ENCODE data around the gene LRPAP1.

LRPAP1 gene

DNA sequence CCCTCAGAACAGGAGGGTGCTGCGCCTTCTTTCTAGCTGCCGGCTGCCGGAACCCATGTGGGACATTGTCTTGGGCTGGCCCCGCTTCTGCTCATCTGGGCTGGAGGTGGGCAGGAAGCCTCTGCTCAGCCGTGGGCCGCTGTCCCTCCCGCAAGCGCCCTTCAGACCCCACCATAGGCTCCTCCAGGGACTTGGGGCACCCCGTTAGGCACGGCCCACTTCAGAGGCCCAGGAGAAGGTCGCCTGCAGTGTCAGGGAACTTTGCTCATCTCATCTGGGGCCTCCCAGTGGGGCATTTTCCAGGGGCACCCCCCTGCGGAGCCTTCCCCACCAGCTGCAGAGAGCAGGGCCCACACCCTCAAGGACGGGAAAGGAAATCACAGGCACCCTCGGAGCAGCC lies 36.2 kb downstream of the LRPAP1 start:
- no peak overlapping the region for H2BK5ac ChIP-seq (ENCODE audit: low read depth, low read length, poor library complexity)
- no peak for DNase-seq
- no peaks in the 10 kb centered on the region for H3K27me3 ChIP-seq (ENCODE audit: insufficient read depth, low read length)
- no peak overlapping the region for H3K4me3 ChIP-seq (ENCODE audit: low read depth, low read length)
- no peak overlapping the region for H3K23ac ChIP-seq (ENCODE audit: low read length)
- no CpG with 5 or more reads among the region's 14 CpGs for WGBS (ENCODE audit: extremely low coverage, insufficient coverage, insufficient read length)
- no peak overlapping the region for H2AK5ac ChIP-seq (ENCODE audit: low read length)
- H3K79me1 ChIP-seq (ENCODE audit: low read length), result no peaks in the 10 kb centered on the region
- no peaks in the 10 kb centered on the region for H3K79me2 ChIP-seq (ENCODE audit: control insufficient read depth, insufficient read depth, low read length, poor library complexity)
- H2BK120ac ChIP-seq (ENCODE audit: insufficient read depth, low read length, poor library complexity), result no peak overlapping the region
- no peak overlapping the region for H3K18ac ChIP-seq (ENCODE audit: low read length)
- no peaks in the 10 kb centered on the region for H3K4me1 ChIP-seq (ENCODE audit: control insufficient read depth in 1 of 2, insufficient read depth in 2 of 2, low read length in 2 of 2)
- H2AFZ ChIP-seq (ENCODE audit: insufficient read depth, low read length, poor library complexity), result no peak overlapping the region
- H4K91ac ChIP-seq (ENCODE audit: low read depth, low read length), result no peak overlapping the region
- no peak overlapping the region for H3K4ac ChIP-seq (ENCODE audit: low read depth, low read length)
- no peak overlapping the region for H3K27ac ChIP-seq (ENCODE audit: low read depth, low read length)
- no peaks in the 10 kb centered on the region for H3K9me3 ChIP-seq (ENCODE audit: insufficient read depth, low read depth, low read length)
- H4K8ac ChIP-seq (ENCODE audit: low read depth, low read length), result no peak overlapping the region
- H3K9ac ChIP-seq (ENCODE audit: low read length), result no peak overlapping the region
- no peak overlapping the region for H2BK12ac ChIP-seq (ENCODE audit: low read length)
- H3K14ac ChIP-seq (ENCODE audit: low read length), result no peak overlapping the region
- H3K4me2 ChIP-seq (ENCODE audit: low read length), result no peak overlapping the region
- H4K12ac ChIP-seq (ENCODE audit: low read depth, low read length), result no peak overlapping the region
- H3K36me3 ChIP-seq (ENCODE audit: control insufficient read depth in 1 of 2, insufficient read depth in 2 of 2, low read length in 2 of 2), result peaks cover 1 to 4% of the 10 kb centered on the region in 2 experiments

DNA sequence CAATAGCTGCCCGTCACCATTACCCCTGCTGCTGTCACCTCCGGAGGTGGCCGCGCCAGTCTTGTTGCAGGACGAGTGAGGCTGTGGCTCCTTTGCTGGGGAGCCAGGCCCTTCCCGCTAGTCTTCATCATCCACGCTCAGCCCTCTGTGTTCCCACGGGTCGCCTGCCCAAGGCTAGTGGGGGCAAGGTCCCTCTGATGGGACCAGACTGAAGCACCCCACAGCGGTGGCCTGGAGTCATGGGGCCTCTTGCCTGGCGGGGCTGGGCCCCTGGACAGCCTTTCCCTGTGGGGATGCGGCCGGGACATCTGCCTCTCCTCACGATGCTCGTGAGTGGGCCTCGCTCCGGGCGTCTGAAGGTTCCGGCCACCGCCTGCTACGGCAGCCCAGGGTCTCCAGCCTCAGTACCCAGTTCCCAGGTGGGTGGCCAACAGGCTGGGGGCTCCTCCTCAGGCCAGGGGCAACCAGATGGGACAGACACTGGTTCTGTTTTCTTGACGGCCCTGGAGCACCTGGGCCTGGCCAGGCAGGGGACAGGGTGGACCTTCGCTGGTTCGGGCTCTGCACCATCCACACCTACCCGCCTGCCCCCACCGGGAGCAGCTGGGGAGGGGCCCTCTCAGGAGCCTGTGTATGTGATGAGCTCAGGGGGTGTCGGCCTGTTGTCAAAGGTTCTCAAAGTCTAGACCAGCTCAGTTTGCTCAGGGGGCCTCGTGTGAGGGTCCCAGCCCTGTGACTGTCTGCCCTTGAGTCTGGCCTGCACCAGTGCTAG lies 36.8 kb downstream of the LRPAP1 start:
- H3K79me1 ChIP-seq (ENCODE audit: low read length), result no peaks in the 10 kb centered on the region
- H4K12ac ChIP-seq (ENCODE audit: low read depth, low read length), result no peak overlapping the region
- no peaks in the 10 kb centered on the region for H3K79me2 ChIP-seq (ENCODE audit: control insufficient read depth, insufficient read depth, low read length, poor library complexity)
- no peak overlapping the region for H2AK5ac ChIP-seq (ENCODE audit: low read length)
- no peak overlapping the region for H2BK120ac ChIP-seq (ENCODE audit: insufficient read depth, low read length, poor library complexity)
- no peaks in the 10 kb centered on the region for H3K9me3 ChIP-seq (ENCODE audit: insufficient read depth, low read depth, low read length)
- H4K91ac ChIP-seq (ENCODE audit: low read depth, low read length), result no peak overlapping the region
- no peak overlapping the region for H3K9ac ChIP-seq (ENCODE audit: low read length)
- H3K4me2 ChIP-seq (ENCODE audit: low read length), result no peak overlapping the region
- H2BK12ac ChIP-seq (ENCODE audit: low read length), result no peak overlapping the region
- no peak overlapping the region for H3K4me3 ChIP-seq (ENCODE audit: low read depth, low read length)
- no peaks in the 10 kb centered on the region for H3K4me1 ChIP-seq (ENCODE audit: control insufficient read depth in 1 of 2, insufficient read depth in 2 of 2, low read length in 2 of 2)
- no peaks in the 10 kb centered on the region for H3K27me3 ChIP-seq (ENCODE audit: insufficient read depth, low read length)
- no CpG with 5 or more reads among the region's 28 CpGs for WGBS (ENCODE audit: extremely low coverage, insufficient coverage, insufficient read length)
- H3K18ac ChIP-seq (ENCODE audit: low read length), result no peak overlapping the region
- DNase-seq, result no peak
- H3K36me3 ChIP-seq (ENCODE audit: control insufficient read depth in 1 of 2, insufficient read depth in 2 of 2, low read length in 2 of 2), result peaks cover 0 to 2% of the 10 kb centered on the region in 2 experiments
- H2AFZ ChIP-seq (ENCODE audit: insufficient read depth, low read length, poor library complexity), result no peak overlapping the region
- no peak overlapping the region for H4K8ac ChIP-seq (ENCODE audit: low read depth, low read length)
- H2BK5ac ChIP-seq (ENCODE audit: low read depth, low read length, poor library complexity), result no peak overlapping the region
- H3K27ac ChIP-seq (ENCODE audit: low read depth, low read length), result no peak overlapping the region
- no peak overlapping the region for H3K4ac ChIP-seq (ENCODE audit: low read depth, low read length)
- H3K23ac ChIP-seq (ENCODE audit: low read length), result no peak overlapping the region
- H3K14ac ChIP-seq (ENCODE audit: low read length), result no peak overlapping the region

DNA sequence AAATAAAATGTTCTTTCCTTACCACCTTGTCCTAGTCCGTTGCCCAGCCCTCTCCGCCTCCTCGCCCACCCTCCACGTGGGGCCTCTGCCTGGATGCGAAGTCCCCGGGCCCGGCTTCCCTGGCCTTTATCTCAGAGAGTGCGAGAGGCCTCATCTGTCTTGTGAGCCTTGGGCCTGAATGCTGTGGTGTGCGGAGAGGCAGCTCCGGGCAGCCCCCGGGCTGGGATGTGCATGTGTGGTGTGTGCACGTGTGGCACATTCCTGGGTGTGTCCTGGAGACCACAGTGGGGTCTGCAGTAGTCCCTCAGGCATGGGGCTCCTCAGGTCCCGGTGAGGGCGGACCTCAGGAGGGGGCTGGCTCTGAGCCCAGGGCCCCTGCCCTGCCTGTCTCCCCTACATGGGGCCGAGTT lies 37.8 kb downstream of the LRPAP1 start:
- Histone ChIP-seq H2AK5ac (ENCODE audit: low read length) (no peak overlapping the region), H4K12ac (ENCODE audit: low read depth, low read length) (no peak overlapping the region), H3K4me2 (ENCODE audit: low read length) (no peak overlapping the region), H2BK5ac (ENCODE audit: low read depth, low read length, poor library complexity) (no peak overlapping the region), H3K4me1 (ENCODE audit: control insufficient read depth in 1 of 2, insufficient read depth in 2 of 2, low read length in 2 of 2) (no peaks in the 10 kb centered on the region), H3K4me3 (ENCODE audit: low read depth, low read length) (no peak overlapping the region), H3K4ac (ENCODE audit: low read depth, low read length) (no peak overlapping the region), H3K27ac (ENCODE audit: low read depth, low read length) (no peak overlapping the region), H3K79me1 (ENCODE audit: low read length) (no peaks in the 10 kb centered on the region), H2BK12ac (ENCODE audit: low read length) (no peak overlapping the region), H4K8ac (ENCODE audit: low read depth, low read length) (no peak overlapping the region), H4K91ac (ENCODE audit: low read depth, low read length) (no peak overlapping the region), H3K36me3 (ENCODE audit: control insufficient read depth in 1 of 2, insufficient read depth in 2 of 2, low read length in 2 of 2) (peaks cover 0 to 2% of the 10 kb centered on the region in 2 experiments), H3K18ac (ENCODE audit: low read length) (no peak overlapping the region), H3K23ac (ENCODE audit: low read length) (no peak overlapping the region), H2AFZ (ENCODE audit: insufficient read depth, low read length, poor library complexity) (no peak overlapping the region), H3K9me3 (ENCODE audit: insufficient read depth, low read depth, low read length) (no peaks in the 10 kb centered on the region), H3K79me2 (ENCODE audit: control insufficient read depth, insufficient read depth, low read length, poor library complexity) (no peaks in the 10 kb centered on the region), H2BK120ac (ENCODE audit: insufficient read depth, low read length, poor library complexity) (no peak overlapping the region), H3K27me3 (ENCODE audit: insufficient read depth, low read length) (no peaks in the 10 kb centered on the region), H3K14ac (ENCODE audit: low read length) (no peak overlapping the region), H3K9ac (ENCODE audit: low read length) (no peak overlapping the region)
- DNase-seq, result no peak
- WGBS (ENCODE audit: extremely low coverage, insufficient coverage, insufficient read length), result no CpG with 5 or more reads among the region's 15 CpGs

DNA sequence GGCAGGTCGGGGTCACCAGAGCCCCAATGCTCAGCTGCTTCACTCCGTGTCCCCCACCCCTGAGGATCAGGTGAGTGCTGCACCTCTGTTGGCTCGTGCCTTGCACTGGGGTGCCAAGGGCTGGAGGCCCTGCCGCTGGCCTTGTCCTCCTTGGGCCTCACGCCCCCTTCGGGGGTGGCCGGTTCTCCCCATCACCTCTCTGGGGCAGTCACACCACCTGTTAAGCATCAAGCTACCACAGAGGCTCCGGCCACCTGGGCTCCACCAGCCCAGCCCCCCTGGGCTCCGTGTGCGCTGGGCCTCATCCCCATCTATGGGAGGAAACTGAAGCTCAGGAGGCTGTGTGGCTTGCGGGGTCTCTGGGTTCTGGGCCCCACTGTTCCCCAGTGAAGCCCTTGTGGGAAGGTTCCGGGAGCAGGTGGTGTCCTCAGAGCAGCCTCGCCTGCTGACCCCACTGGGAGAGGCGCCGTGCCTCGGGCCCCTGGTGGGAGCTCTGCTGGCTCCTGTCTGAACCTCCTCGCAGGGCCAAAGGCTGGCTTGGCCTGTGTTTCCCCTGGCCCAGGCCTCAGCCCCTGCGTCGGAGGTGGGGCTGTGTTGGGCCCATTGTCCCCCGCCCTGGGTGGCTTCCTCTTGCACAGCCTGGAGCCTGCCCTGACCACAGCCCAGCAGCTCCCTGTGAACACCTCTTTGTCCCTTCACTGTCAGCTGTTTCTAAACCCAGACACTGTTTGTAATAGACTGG lies 38.3 kb downstream of the LRPAP1 start:
- Histone ChIP-seq H2BK12ac (ENCODE audit: low read length) (no peak overlapping the region), H3K18ac (ENCODE audit: low read length) (no peak overlapping the region), H3K79me1 (ENCODE audit: low read length) (no peaks in the 10 kb centered on the region), H3K4me1 (ENCODE audit: control insufficient read depth in 1 of 2, insufficient read depth in 2 of 2, low read length in 2 of 2) (no peaks in the 10 kb centered on the region), H3K4me3 (ENCODE audit: low read depth, low read length) (no peak overlapping the region), H2BK5ac (ENCODE audit: low read depth, low read length, poor library complexity) (no peak overlapping the region), H4K12ac (ENCODE audit: low read depth, low read length) (no peak overlapping the region), H3K9me3 (ENCODE audit: insufficient read depth, low read depth, low read length) (no peaks in the 10 kb centered on the region), H3K79me2 (ENCODE audit: control insufficient read depth, insufficient read depth, low read length, poor library complexity) (no peaks in the 10 kb centered on the region), H4K91ac (ENCODE audit: low read depth, low read length) (no peak overlapping the region), H2BK120ac (ENCODE audit: insufficient read depth, low read length, poor library complexity) (no peak overlapping the region), H3K23ac (ENCODE audit: low read length) (no peak overlapping the region), H3K27ac (ENCODE audit: low read depth, low read length) (no peak overlapping the region), H3K9ac (ENCODE audit: low read length) (no peak overlapping the region), H4K8ac (ENCODE audit: low read depth, low read length) (no peak overlapping the region), H3K27me3 (ENCODE audit: insufficient read depth, low read length) (no peaks in the 10 kb centered on the region), H3K36me3 (ENCODE audit: control insufficient read depth in 1 of 2, insufficient read depth in 2 of 2, low read length in 2 of 2) (peaks cover 0 to 2% of the 10 kb centered on the region in 2 experiments), H3K14ac (ENCODE audit: low read length) (no peak overlapping the region), H2AK5ac (ENCODE audit: low read length) (no peak overlapping the region), H3K4me2 (ENCODE audit: low read length) (no peak overlapping the region), H3K4ac (ENCODE audit: low read depth, low read length) (no peak overlapping the region), H2AFZ (ENCODE audit: insufficient read depth, low read length, poor library complexity) (no peak overlapping the region)
- no peak for DNase-seq
- WGBS (ENCODE audit: extremely low coverage, insufficient coverage, insufficient read length), result no CpG with 5 or more reads among the region's 20 CpGs

All from trophoblast cell (in vitro differentiated cells and primary cell).